ENCODE measurements around the gene BTBD10. TPM values are rescaled to one million over a fixed set of nuclear protein-coding genes. Genes with fewer than 3 reads are reported as not detected.

BTBD10 gene
- polyA plus RNA-seq, 1 donor from 2014 or later: 143 TPM

DNA sequence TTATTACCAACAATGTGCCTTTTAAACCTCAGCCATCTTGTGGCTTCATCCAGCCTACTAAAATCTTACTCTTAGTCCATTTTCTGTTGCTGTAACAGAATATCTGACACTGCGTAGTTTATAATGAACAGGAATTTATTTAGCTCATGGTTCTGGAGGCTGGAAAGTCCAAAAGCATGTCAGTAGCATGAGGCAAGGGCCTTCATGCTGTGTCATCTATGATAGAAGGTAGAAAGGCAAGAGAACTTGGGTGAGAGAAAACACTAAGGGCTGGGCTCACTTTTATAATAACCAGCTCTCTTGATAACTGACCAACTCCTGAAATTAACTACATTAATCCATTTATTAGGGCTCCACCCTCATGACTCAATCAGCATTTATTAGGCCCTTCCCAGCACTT, 13.5 kb downstream of the BTBD10 start:
- Histone ChIP-seq H3K36me3 (ENCODE audit: insufficient read depth, low read length) (no peaks in the 10 kb centered on the region), H3F3A (ENCODE audit: insufficient read depth, low read length, poor library complexity, severe bottlenecking) (no peaks in the 10 kb centered on the region), H3K27ac (ENCODE audit: low read length) (no peak overlapping the region), H2AFZ (ENCODE audit: low read depth, low read length) (no peak overlapping the region), H3K9me2 (ENCODE audit: insufficient read depth, low read length) (no peaks in the 10 kb centered on the region), H3K9ac (ENCODE audit: low read length) (no peak overlapping the region), H3K4me2 (ENCODE audit: low read length) (no peak overlapping the region), H3K9me3 (ENCODE audit: low read length) (no peaks in the 10 kb centered on the region), H3K4me3 (ENCODE audit: low read length) (no peak overlapping the region), H3K79me2 (replicated peaks; ENCODE audit: insufficient read depth, low read length) (peaks cover 80% of the 10 kb centered on the region), H3K27me3 (ENCODE audit: insufficient read depth, low read depth, low read length) (no peaks in the 10 kb centered on the region), H4K20me1 (ENCODE audit: insufficient read depth) (no peaks in the 10 kb centered on the region)
- TF ChIP-seq RAD21 (conservative IDR thresholded peaks at IDR 0.05): no peak
- TF ChIP-seq, protein P1, sequence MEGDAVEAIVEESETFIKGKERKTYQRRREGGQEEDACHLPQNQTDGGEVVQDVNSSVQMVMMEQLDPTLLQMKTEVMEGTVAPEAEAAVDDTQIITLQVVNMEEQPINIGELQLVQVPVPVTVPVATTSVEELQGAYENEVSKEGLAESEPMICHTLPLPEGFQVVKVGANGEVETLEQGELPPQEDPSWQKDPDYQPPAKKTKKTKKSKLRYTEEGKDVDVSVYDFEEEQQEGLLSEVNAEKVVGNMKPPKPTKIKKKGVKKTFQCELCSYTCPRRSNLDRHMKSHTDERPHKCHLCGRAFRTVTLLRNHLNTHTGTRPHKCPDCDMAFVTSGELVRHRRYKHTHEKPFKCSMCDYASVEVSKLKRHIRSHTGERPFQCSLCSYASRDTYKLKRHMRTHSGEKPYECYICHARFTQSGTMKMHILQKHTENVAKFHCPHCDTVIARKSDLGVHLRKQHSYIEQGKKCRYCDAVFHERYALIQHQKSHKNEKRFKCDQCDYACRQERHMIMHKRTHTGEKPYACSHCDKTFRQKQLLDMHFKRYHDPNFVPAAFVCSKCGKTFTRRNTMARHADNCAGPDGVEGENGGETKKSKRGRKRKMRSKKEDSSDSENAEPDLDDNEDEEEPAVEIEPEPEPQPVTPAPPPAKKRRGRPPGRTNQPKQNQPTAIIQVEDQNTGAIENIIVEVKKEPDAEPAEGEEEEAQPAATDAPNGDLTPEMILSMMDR (IDR thresholded peaks at IDR 0.05; ENCODE audit: poor library complexity, severe bottlenecking): no peak

DNA sequence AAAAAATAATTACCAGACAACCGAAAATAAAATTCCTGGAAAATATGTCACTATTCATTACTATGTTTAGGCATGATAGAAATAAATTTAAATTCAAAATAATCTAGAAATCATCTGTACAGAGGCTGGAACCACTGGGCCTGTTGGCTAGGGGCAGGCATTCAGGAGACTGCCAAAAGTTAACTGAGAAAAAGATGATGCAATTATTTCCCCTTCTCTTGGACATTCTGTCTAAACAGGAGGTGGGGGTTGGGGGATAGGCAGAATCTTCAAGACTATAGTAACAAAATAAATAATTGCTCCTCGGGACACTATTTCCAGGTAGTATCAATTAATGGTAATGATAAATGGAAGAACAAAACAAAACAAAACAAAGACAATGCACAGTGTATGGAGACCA, 14.1 kb downstream of the BTBD10 start:
- Histone ChIP-seq H3K9ac (ENCODE audit: low read length) (no peak overlapping the region), H3K36me3 (ENCODE audit: insufficient read depth, low read length) (no peaks in the 10 kb centered on the region), H3K4me2 (ENCODE audit: low read length) (no peak overlapping the region), H3K9me3 (ENCODE audit: low read length) (no peaks in the 10 kb centered on the region), H3K27me3 (ENCODE audit: insufficient read depth, low read depth, low read length) (no peaks in the 10 kb centered on the region), H4K20me1 (ENCODE audit: insufficient read depth) (no peaks in the 10 kb centered on the region), H3K79me2 (replicated peaks; ENCODE audit: insufficient read depth, low read length) (peaks cover 74% of the 10 kb centered on the region), H3K4me3 (ENCODE audit: low read length) (no peak overlapping the region), H3K9me2 (ENCODE audit: insufficient read depth, low read length) (no peaks in the 10 kb centered on the region), H3F3A (ENCODE audit: insufficient read depth, low read length, poor library complexity, severe bottlenecking) (no peaks in the 10 kb centered on the region), H2AFZ (ENCODE audit: low read depth, low read length) (no peak overlapping the region), H3K27ac (ENCODE audit: low read length) (no peak overlapping the region)
- TF ChIP-seq RAD21 (conservative IDR thresholded peaks at IDR 0.05) (no peak), EZH2 (IDR thresholded peaks at IDR 0.05; ENCODE audit: borderline replicate concordance, insufficient read depth, low read length, poor library complexity, severe bottlenecking) (no peak), EP300 (conservative IDR thresholded peaks at IDR 0.05; ENCODE audit: poor library complexity, severe bottlenecking) (no peak), POLR2AphosphoS5 (IDR thresholded peaks at IDR 0.05) (no peak), SMC3 (conservative IDR thresholded peaks at IDR 0.05; ENCODE audit: poor library complexity) (no peak), TAF1 (IDR thresholded peaks at IDR 0.05; ENCODE audit: low read depth) (no peak), MXI1 (conservative IDR thresholded peaks at IDR 0.05; ENCODE audit: poor library complexity, severe bottlenecking) (no peak)
- TF ChIP-seq, protein P2, sequence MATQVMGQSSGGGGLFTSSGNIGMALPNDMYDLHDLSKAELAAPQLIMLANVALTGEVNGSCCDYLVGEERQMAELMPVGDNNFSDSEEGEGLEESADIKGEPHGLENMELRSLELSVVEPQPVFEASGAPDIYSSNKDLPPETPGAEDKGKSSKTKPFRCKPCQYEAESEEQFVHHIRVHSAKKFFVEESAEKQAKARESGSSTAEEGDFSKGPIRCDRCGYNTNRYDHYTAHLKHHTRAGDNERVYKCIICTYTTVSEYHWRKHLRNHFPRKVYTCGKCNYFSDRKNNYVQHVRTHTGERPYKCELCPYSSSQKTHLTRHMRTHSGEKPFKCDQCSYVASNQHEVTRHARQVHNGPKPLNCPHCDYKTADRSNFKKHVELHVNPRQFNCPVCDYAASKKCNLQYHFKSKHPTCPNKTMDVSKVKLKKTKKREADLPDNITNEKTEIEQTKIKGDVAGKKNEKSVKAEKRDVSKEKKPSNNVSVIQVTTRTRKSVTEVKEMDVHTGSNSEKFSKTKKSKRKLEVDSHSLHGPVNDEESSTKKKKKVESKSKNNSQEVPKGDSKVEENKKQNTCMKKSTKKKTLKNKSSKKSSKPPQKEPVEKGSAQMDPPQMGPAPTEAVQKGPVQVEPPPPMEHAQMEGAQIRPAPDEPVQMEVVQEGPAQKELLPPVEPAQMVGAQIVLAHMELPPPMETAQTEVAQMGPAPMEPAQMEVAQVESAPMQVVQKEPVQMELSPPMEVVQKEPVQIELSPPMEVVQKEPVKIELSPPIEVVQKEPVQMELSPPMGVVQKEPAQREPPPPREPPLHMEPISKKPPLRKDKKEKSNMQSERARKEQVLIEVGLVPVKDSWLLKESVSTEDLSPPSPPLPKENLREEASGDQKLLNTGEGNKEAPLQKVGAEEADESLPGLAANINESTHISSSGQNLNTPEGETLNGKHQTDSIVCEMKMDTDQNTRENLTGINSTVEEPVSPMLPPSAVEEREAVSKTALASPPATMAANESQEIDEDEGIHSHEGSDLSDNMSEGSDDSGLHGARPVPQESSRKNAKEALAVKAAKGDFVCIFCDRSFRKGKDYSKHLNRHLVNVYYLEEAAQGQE (IDR thresholded peaks at IDR 0.05; ENCODE audit: borderline replicate concordance): no peak
- TF ChIP-seq, protein P1 (IDR thresholded peaks at IDR 0.05; ENCODE audit: poor library complexity, severe bottlenecking): no peak

Measured in neural cell (in vitro differentiated cells).